ENCODE measurements around the gene PRAMEF11.
"Not testable (repeated sequence)": the region's sequence is repeated elsewhere in the genome, so short reads cannot be mapped to it uniquely, and the experiment has no call there.

DNA sequence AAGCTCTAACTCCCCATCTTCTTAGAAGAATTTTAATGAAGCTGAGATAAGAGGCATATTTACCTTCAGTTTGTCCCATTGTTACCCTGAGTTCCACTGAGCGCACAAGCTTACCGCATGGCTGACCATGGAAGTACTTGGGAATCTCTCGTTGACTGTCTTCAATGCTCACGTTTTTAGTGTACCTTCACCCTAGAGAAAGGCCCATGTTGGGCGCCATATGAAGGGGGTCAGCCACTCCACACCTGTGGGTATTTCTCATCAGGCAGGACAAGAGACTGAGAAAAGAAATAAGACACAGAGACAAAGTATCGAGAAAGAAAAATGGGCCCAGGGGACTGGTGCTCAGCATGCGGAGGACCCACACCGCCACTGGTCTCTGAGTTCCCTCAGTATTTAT lies 46.5 kb downstream of the PRAMEF11 start:
- TF ChIP-seq, protein P1, sequence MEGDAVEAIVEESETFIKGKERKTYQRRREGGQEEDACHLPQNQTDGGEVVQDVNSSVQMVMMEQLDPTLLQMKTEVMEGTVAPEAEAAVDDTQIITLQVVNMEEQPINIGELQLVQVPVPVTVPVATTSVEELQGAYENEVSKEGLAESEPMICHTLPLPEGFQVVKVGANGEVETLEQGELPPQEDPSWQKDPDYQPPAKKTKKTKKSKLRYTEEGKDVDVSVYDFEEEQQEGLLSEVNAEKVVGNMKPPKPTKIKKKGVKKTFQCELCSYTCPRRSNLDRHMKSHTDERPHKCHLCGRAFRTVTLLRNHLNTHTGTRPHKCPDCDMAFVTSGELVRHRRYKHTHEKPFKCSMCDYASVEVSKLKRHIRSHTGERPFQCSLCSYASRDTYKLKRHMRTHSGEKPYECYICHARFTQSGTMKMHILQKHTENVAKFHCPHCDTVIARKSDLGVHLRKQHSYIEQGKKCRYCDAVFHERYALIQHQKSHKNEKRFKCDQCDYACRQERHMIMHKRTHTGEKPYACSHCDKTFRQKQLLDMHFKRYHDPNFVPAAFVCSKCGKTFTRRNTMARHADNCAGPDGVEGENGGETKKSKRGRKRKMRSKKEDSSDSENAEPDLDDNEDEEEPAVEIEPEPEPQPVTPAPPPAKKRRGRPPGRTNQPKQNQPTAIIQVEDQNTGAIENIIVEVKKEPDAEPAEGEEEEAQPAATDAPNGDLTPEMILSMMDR (IDR thresholded peaks at IDR 0.05), result not testable (repeated sequence)
- TF ChIP-seq POLR2A (IDR thresholded peaks at IDR 0.05), result not testable (repeated sequence)
